ENCODE measurements around the gene TMEM87A. TPM values are rescaled to one million over a fixed set of nuclear protein-coding genes. Genes with fewer than 3 reads are reported as not detected.
A peak's percentile ranks its signal among the peaks of the same experiment; 100 is the strongest.
"Not testable (repeated sequence)": the region's sequence is repeated elsewhere in the genome, so short reads cannot be mapped to it uniquely, and the experiment has no call there.

The TMEM87A gene
- total RNA-seq, 1 experiment from 2014 or later: 76.7 TPM

DNA sequence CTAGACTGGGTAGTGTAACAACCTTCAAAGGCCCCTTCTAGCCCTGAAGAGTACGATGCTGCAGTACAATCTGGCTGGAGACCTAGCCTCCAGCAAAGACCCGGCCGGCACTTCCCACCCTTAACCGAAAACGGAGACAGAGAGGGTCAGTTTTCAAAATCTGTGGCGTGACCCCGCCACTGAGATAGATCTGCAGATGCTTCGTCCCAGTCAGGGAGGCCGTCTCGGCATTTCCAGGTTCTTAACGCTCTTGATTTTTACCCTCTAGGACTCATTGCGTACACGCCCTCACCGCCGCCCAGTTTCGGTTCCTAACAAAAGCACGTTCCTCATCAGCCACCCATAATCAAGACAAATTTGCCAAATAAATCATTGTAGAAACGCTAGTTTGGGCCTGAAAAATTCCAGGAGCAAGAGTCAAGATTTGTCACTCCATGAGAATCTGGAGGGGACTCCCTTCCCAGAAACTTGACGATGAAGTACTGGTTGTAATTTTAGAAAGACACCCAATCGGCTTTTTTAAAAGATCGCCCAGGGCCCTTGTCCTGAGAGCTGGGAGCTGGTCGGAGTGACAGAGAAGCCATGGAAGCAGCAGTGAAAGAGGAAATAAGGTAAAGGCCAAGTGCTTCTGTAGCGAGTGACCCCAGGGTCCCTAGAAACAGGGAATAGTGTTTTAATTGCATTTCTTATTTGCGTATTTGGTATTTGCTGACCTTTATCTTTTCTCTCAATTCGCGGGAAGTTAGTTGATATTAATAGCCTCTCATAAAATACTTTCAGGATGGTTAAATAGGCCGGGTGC lies 868 bp upstream of the TMEM87A start:
- DNase-seq (ENCODE audit: low read depth): peak; percentile 68

DNA sequence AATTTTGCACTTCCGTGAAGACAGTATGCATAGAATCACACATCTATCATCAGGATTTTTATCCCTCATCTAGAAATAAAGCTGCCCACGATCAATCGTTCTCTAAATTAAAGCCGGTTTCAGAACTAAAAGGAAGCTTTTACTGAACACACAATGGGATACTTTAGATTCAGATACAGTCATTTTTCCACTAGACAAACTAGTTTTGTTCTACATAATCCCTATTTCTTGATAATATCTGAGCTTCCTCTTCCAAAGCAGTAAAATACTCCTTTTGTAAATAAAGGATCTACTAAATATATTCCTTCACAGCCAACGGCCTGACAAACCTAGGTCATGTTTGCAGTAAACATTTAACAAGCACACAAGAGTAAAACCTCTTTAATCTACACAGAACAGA lies 2.2 kb downstream of the TMEM87A start:
- no peak for DNase-seq (ENCODE audit: low read depth)

DNA sequence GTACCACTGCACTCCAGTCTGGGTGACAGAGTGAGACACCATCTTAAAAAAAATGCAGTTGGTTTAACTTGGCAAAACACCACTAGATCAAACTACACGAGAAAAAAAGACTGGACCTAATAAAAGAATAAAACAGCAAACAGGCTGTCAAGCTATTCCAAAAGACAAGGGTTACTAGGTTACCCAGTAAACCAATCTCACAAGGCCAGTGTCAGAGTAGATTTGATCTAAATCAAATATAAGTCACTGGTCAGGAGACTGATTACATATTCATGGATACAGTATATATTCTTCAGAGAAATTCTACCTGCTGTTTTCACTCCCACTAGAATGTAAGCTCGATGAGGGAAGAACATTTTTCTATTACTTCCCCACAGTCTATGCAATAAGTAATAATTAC lies 2.7 kb downstream of the TMEM87A start:
- no peak for DNase-seq (ENCODE audit: low read depth)

DNA sequence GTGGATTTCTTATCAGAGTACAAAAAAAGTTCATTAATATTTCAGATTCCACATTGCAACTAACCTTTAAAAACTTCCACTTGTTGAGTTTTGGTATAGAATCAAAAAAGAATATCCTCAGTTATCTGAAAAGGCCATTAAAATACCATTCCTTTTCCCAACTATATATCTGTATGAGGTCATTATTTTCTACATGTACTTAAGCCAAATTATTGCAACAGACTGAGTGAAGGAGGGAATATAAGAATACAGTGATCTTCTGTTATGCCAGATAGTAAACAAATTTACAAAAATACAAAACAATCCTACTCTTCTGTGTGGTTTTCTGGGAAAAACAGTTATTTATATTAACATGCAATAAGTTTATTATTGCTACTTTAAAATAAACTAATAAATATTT lies 5.9 kb downstream of the TMEM87A start:
- DNase-seq (ENCODE audit: low read depth): no peak

DNA sequence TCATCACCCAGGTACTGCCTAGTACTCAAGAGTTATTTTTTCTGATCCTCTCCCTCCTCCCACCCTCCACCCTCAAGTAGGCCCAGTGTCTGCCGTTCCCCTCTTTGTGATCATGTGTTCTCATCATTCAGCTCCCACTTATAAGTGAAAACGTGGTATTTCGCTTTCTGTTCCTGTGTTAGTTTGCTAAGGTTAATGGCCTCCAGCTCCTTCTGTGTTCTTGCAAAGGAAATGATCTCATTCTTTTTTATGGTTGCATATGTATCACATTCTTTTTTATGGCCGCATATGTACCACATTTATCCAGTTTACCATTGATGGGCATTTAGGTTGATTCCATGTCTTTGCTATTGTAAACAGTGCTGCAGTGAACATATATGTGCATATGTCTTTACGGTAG lies 8.4 kb downstream of the TMEM87A start:
- no peak for DNase-seq (ENCODE audit: low read depth)

GRCh38 chr15:42253300-42253699 lies 19.9 kb downstream of the TMEM87A start:
- DNase-seq (ENCODE audit: low read depth): no peak

- DNase-seq (ENCODE audit: low read depth): no peak
These were observed 32.4 kb downstream of the TMEM87A start for GRCh38 chr15:42240823-42241222.

DNA sequence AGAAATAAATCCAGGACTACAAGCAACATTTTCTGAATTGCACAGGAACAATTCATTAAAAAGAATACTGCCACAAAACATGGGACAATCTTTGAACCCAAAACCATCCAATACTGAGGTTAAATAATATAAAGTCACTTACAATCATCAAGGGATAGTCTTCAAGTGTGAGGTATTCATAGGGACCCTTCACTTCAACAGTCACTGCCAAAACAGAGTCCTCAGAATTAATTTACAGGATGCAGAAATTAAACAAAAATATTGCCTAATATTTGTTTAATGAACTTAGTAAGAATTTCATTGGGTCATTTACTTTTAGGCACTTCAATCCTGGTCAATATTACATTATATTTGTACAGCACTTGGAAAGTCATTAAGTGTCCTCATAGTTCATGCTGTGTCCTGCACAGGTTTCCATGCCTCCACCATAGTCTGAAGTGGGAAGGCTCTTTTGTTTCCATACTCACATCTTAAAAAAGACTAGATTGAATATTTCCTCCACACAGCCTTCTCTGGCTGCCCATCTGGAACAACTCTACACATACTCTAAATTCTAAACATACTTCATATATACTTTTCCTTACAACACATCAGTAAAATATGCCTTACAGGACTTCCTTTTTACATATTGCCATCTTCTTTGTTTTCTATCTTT lies 33.6 kb downstream of the TMEM87A start:
- DNase-seq (ENCODE audit: low read depth): no peak

DNA sequence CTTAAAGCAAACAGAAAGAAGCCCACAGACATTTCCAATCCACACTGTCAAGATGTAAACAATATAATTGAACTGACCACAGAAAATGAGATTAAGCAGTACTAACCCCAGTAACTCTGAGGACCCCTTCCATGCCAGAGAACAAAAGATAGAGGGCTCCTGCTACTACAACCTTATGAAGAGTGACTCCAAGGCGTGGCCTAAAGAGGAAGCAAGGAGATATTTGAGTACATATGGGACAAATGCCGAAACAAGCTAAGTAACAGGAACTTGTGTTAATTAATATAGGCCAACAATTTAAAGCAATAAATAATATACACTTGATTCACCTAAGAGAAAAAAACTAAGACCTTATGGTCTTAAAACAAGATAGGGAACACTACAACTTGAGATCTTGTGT lies 40.1 kb downstream of the TMEM87A start:
- DNase-seq (ENCODE audit: low read depth): no peak

- DNase-seq (ENCODE audit: low read depth): no peak
These were observed 40.6 kb downstream of the TMEM87A start for GRCh38 chr15:42232606-42233005.

GRCh38 chr15:42231088-42231487 lies 42.1 kb downstream of the TMEM87A start:
- DNase-seq (ENCODE audit: low read depth): no peak

- not testable (repeated sequence) for DNase-seq (ENCODE audit: low read depth)
These were observed 44.3 kb downstream of the TMEM87A start for GRCh38 chr15:42228981-42229380.

GRCh38 chr15:42228036-42228435 lies 45.2 kb downstream of the TMEM87A start:
- no peak for DNase-seq (ENCODE audit: low read depth)

DNA sequence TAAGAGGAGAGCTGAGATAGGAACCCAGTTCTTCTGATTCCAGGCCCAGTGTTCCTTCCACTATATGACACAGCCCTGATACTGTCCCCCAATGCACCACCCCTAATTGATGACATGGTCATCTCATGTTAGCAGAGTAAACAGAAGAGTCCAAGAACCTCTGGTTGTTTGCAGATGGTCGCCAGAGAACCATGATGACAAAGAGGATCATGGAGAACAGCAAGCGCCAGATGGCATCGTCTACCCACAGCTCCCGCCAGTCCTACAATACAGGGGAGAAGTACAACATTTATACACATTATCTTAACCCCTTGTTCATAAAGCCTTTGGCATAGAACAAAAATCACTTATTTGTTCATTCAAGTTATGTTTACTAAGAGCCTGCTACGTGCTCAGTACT lies 46.6 kb downstream of the TMEM87A start:
- no peak for DNase-seq (ENCODE audit: low read depth)

DNA sequence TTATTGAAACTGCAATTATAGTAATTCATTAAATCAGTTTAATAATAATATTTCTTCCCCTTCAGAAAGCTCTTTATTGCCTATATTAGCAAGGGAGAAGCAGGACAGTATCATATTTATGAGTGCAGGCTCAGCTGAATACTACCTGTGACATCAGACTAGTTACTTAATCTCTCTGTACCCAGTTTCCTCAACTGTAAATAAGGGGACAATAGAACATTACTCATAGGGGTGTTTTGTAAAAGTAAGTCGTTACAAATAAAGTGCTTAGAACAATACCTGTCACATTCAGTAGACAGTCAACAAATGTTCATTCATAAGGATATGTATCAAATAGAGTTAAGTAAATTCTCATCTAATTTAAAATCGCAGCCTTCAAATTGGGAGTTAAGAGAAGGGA lies 53.0 kb downstream of the TMEM87A start:
- DNase-seq (ENCODE audit: low read depth): no peak

- DNase-seq (ENCODE audit: low read depth): no peak
These were observed 54.2 kb downstream of the TMEM87A start for GRCh38 chr15:42218953-42219592.

- DNase-seq (ENCODE audit: low read depth): no peak
These were observed 55.7 kb downstream of the TMEM87A start for GRCh38 chr15:42217568-42217967.

DNA sequence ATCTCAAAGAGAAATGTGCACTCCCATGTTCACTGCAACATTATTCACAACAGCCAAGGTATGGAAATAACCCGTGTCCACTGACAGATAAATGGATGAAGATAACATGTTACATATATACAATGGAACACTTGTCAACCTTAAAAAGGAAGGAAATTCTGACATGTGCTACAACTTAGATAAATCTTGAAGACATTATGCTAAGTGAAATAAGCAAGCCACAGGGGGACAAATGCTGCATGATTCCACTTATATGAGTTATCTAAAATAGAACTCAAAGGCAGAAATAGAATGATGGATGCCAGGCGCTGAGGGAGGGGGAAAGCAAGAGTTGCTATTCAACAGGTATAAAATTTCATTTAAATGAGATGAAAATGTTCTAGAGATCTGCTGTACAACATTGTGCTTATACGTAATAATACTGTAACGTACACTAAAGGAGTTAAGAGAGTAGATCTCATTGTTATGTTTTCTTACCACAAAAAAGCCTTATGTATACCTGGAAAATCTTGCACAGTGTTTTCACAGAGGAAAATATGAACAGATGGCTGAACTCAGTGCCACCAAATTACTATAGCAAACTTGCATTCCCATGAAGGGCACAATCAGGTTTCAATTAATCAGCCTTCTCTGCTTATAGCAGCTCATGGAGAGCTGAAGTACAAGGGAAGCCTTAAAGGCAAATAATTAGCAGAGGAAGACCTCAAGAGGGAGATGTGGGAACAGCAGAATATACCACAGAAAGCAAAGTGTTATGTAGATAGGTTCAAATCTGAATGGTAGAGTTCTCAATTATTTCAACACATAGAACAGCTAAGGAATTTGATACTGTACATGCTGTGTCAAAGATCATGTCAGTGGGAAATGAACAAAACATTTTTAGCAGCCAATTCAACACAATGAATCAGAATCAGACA lies 57.1 kb downstream of the TMEM87A start:
- DNase-seq (ENCODE audit: low read depth): no peak

DNA sequence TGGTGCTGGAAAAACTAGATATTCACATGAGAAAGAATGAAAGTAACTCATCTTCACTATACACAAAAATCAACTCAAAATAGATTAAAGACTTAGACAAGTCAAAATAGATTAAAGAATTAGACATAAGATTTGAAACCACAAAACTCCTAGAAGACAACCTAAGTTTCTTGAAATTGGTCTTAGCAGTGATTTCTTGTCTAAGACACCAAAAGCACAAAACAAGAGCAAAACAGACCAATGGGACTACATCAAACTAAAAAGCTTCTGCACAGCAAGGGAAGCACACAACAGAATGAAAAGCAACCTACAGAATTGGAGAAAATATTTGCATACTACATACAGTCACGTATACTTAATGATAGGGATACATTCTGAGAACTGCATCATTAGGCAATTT lies 58.6 kb downstream of the TMEM87A start:
- DNase-seq (ENCODE audit: low read depth): no peak

DNA sequence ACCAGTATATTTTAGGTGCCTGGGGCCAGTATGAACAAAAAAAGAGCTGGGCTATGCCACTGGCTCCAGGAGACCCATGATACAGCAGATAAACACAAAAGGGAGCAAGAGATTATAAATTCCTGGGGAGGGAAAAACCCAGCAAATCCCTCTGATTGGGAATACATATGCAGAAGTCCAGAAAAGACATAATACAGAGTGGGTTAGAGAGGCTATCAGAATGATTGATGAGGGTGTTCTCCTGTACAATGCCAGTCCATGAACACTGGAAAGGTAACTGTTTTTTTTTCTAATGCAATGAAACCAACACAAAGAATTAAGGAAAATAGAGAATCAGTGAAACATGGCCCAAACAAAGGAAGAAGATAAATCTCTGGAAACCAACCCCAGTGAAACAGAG lies 59.7 kb downstream of the TMEM87A start:
- no peak for DNase-seq (ENCODE audit: low read depth)

- DNase-seq (ENCODE audit: low read depth): no peak
These were observed 62.5 kb downstream of the TMEM87A start for GRCh38 chr15:42210696-42211095.

All from RPMI7951 (cell line).